Breast epithelium (tissue), 4 donors: ENCODE measurements around the gene OR4E2. TPM values are rescaled to one million over a fixed set of nuclear protein-coding genes. Genes with fewer than 3 reads are reported as not detected.

Experiments used
- DNase-seq, 2 donors: peaks; one replicate each; pipeline ENCODE4 v3.0.0-alpha.2; 2019; ENCODE audit warnings: low spot score in 2 of 2
- H3K27ac ChIP-seq, 2 donors: fragments of 200-600 bp; sonication (generic) in 1 of 2; one replicate each; pipeline ENCODE4 v1.5.1; 2016 to 2019; ENCODE audit warnings: mild to moderate bottlenecking in 1 of 2
- H3K27me3 ChIP-seq, 2 donors: fragments of 200-600 bp; sonication (generic) in 1 of 2; one replicate each; pipeline versions ENCODE4 v1.5.1 to v1.6.0; 2017 to 2019; ENCODE audit warnings: control low read depth in 1 of 2, mild to moderate bottlenecking in 1 of 2
- H3K36me3 ChIP-seq: fragments of 200-600 bp; one replicate; pipeline ENCODE4 v1.5.1; 2019
- H3K4me1 ChIP-seq, 2 donors: fragments of 200-600 bp; sonication (generic); one replicate each; pipeline ENCODE4 v1.5.1; 2016 to 2019; ENCODE audit warnings: control low read depth in 1 of 2
- H3K4me3 ChIP-seq, 3 donors: fragments of 200-600 bp; sonication (generic); 1 replicate in 2 of 3; 2 replicates in 1 of 3; pipeline ENCODE4 v1.5.1; 2016 to 2019; ENCODE audit warnings: mild to moderate bottlenecking in 3 of 3, moderate library complexity in 2 of 3
- H3K9me3 ChIP-seq, 2 donors: fragments of 200-600 bp; sonication (generic) in 1 of 2; one replicate each; pipeline ENCODE4 v1.5.1; 2016 to 2019; ENCODE audit warnings: control low read depth in 1 of 2
- CTCF ChIP-seq, 3 donors: fragments of 450-650 bp; IDR thresholded peaks; one replicate each; pipeline ENCODE4 v1.5.1; 2016 to 2017; ENCODE audit warnings: antibody characterized with exemption in 3 of 3, mild to moderate bottlenecking in 3 of 3, moderate library complexity in 3 of 3
- POLR2A ChIP-seq: fragments of 450-650 bp; IDR thresholded peaks from one replicate; pipeline ENCODE4 v1.6.1; 2016; ENCODE audit warnings: antibody characterized with exemption, mild to moderate bottlenecking, moderate library complexity
- POLR2AphosphoS5 ChIP-seq, 3 donors: sonication (generic); formaldehyde crosslinking; IDR thresholded peaks; one replicate each; pipeline ENCODE4 v1.6.1; 2017; ENCODE audit warnings: antibody characterized with exemption in 3 of 3
- intact Hi-C: fragments of 100-400 bp; cut with DNase I; formaldehyde crosslinking; loops from one replicate; pipeline ENCODE4 v1.15.1; 2023; ENCODE audit warnings: low total_unique reads
- total RNA-seq, 3 donors: library from RNA; depleted of rRNA; stranded (reverse); fragments of >200 nt; gene quantifications; one replicate each; pipeline ENCODE4 v1.1.0, GENCODE V29; 2016

The OR4E2 gene
- total RNA-seq, 3 donors from 2014 or later = not detected

GRCh38 chr14:21671371-21671770 is 17.7 kb downstream of the OR4E2 start:
- TF ChIP-seq CTCF (IDR thresholded peaks at IDR 0.05) = no peak
- TF ChIP-seq POLR2AphosphoS5 (IDR thresholded peaks at IDR 0.05) = no peak
- no peak for TF ChIP-seq POLR2A
- Histone ChIP-seq H3K27me3 (no peaks in the 10 kb centered on the region), H3K27ac (no peak overlapping the region), H3K9me3 (peaks cover 0 to 12% of the 10 kb centered on the region in 2 donors), H3K4me1 (no peaks in the 10 kb centered on the region), H3K36me3 (no peaks in the 10 kb centered on the region), H3K4me3 (no peak overlapping the region)
- no peak for DNase-seq
- intact Hi-C loops = no loop called here

GRCh38 chr14:21672116-21672515 is 18.5 kb downstream of the OR4E2 start:
- H3K9me3 ChIP-seq = peaks cover 0 to 12% of the 10 kb centered on the region in 2 donors
- no peaks in the 10 kb centered on the region for H3K4me1 ChIP-seq
- no peaks in the 10 kb centered on the region for H3K27me3 ChIP-seq
- no peak for DNase-seq
- no peak overlapping the region for H3K27ac ChIP-seq
- H3K36me3 ChIP-seq = no peaks in the 10 kb centered on the region
- intact Hi-C loops = no loop called here
- no peak overlapping the region for H3K4me3 ChIP-seq
- TF ChIP-seq POLR2A (no peak), CTCF (IDR thresholded peaks at IDR 0.05) (no peak)

GRCh38 chr14:21673718-21674117 is 20.1 kb downstream of the OR4E2 start, which contains the start of gene OR4E1:
TSS of gene OR4E1 (minus strand) at chr14:21673818. CDS start at chr14:21670935, 2,883 bp downstream.
- Histone ChIP-seq H3K9me3 (peaks cover 0 to 12% of the 10 kb centered on the region in 2 donors), H3K27ac (no peak within 1 kb of the TSS), H3K27me3 (no peaks in the 10 kb centered on the region), H3K36me3 (no peaks in the 10 kb centered on the region), H3K4me3 (no peak within 1 kb of the TSS), H3K4me1 (no peaks in the 10 kb centered on the region)
- intact Hi-C loops = no loop called here
- TF ChIP-seq POLR2AphosphoS5 (IDR thresholded peaks at IDR 0.05) = no peak
- TF ChIP-seq POLR2A = no peak
- no peak for TF ChIP-seq CTCF (IDR thresholded peaks at IDR 0.05)
- no peak for DNase-seq

- H3K9me3 ChIP-seq = peaks cover 0 to 12% of the 10 kb centered on the region in 2 donors
- no peaks in the 10 kb centered on the region for H3K27me3 ChIP-seq
- no peak for TF ChIP-seq CTCF (IDR thresholded peaks at IDR 0.05)
- TF ChIP-seq POLR2AphosphoS5 (IDR thresholded peaks at IDR 0.05) = no peak
- TF ChIP-seq POLR2A = no peak
- DNase-seq = no peak
- intact Hi-C loops = no loop called here
- H3K4me3 ChIP-seq = no peak overlapping the region
- H3K27ac ChIP-seq = no peak overlapping the region
- no peaks in the 10 kb centered on the region for H3K4me1 ChIP-seq
- H3K36me3 ChIP-seq = no peaks in the 10 kb centered on the region
Observed at GRCh38 chr14:21675566-21675965, 21.9 kb downstream of the OR4E2 start.

- TF ChIP-seq CTCF (IDR thresholded peaks at IDR 0.05) (no peak), POLR2AphosphoS5 (IDR thresholded peaks at IDR 0.05) (no peak), POLR2A (no peak)
- Histone ChIP-seq H3K36me3 (no peaks in the 10 kb centered on the region), H3K27me3 (no peaks in the 10 kb centered on the region), H3K27ac (no peak overlapping the region), H3K9me3 (peaks cover 0 to 12% of the 10 kb centered on the region in 2 donors), H3K4me1 (no peaks in the 10 kb centered on the region), H3K4me3 (no peak overlapping the region)
- DNase-seq = no peak
- intact Hi-C loops = no loop called here
Observed at GRCh38 chr14:21680072-21680471, 26.4 kb downstream of the OR4E2 start.
